ENCODE measurements around the gene MT3.

- no peak for TF ChIP-seq CTCF (IDR thresholded peaks at IDR 0.05)
- no peak for TF ChIP-seq POLR2A (IDR thresholded peaks at IDR 0.05)
- TF ChIP-seq EP300 (IDR thresholded peaks at IDR 0.05) = no peak
Measured at GRCh38 chr16:56633535-56633934, 44.2 kb downstream of the MT3 start.

Data from gastroesophageal sphincter (tissue), 3 donors.